ENCODE results near the gene WDR47. TPM values are rescaled to one million over a fixed set of nuclear protein-coding genes. Genes with fewer than 3 reads are reported as not detected.

WDR47 gene
- total RNA-seq, 2 donors from 2014 or later = 6.4 to 25.7 TPM

- Histone ChIP-seq H3K27ac (peak overlapping the region in 1 of 2 donors; percentile 42), H3K4me3 (no peak overlapping the region), H3K4me1 (replicated peaks) (no peaks in the 10 kb centered on the region), H3K36me3 (no peaks in the 10 kb centered on the region), H3K9me3 (no peaks in the 10 kb centered on the region), H3K27me3 (replicated peaks; ENCODE audit: insufficient read depth) (no peaks in the 10 kb centered on the region)
- TF ChIP-seq CTCF (IDR thresholded peaks at IDR 0.05) = no peak
- no peak for TF ChIP-seq POLR2A (IDR thresholded peaks at IDR 0.05)
- TF ChIP-seq POLR2AphosphoS5 (IDR thresholded peaks at IDR 0.05) = no peak
- WGBS = 95% methylated on average over 2 of the region's 2 CpGs
- intact Hi-C loops (cut with DNase I) = no loop called here
- DNase-seq (ENCODE audit: low spot score) = no peak
Measured at GRCh38 chr1:109079240-109079622, 37.3 kb upstream of the WDR47 start.

- no peak for TF ChIP-seq CTCF (IDR thresholded peaks at IDR 0.05)
- TF ChIP-seq POLR2AphosphoS5 (IDR thresholded peaks at IDR 0.05) = no peak
- no peak for TF ChIP-seq POLR2A (IDR thresholded peaks at IDR 0.05)
- 95% methylated on average over 1 of the region's 1 CpG for WGBS
- Histone ChIP-seq H3K9me3 (no peaks in the 10 kb centered on the region), H3K36me3 (no peaks in the 10 kb centered on the region), H3K27ac (no peak overlapping the region), H3K4me1 (replicated peaks) (no peaks in the 10 kb centered on the region), H3K4me3 (no peak overlapping the region), H3K27me3 (replicated peaks; ENCODE audit: insufficient read depth) (no peaks in the 10 kb centered on the region)
- intact Hi-C loops (cut with DNase I) = no loop called here
- no peak for DNase-seq (ENCODE audit: low spot score)
Measured at GRCh38 chr1:109078317-109078716, 36.4 kb upstream of the WDR47 start.

GRCh38 chr1:109075531-109076490 lies 33.9 kb upstream of the WDR47 start, which contains the start of gene TAF13:
Gene TAF13, minus strand, starts transcription at chr1:109076003. Its CDS starts 56 bp downstream, at chr1:109075947.
- Histone ChIP-seq H3K9me3 (no peaks in the 10 kb centered on the region), H3K4me3 (peak within 1 kb of the TSS; percentile 55 to 72), H3K27me3 (replicated peaks; ENCODE audit: insufficient read depth) (no peaks in the 10 kb centered on the region), H3K36me3 (no peaks in the 10 kb centered on the region), H3K27ac (peak within 1 kb of the TSS; percentile 83 to 89), H3K4me1 (replicated peaks) (no peaks in the 10 kb centered on the region)
- TF ChIP-seq CTCF (IDR thresholded peaks at IDR 0.05) = peak in 3 of 4 experiments; percentile 26 to 68 (median 61)
- peak; percentile 82 for TF ChIP-seq POLR2A (IDR thresholded peaks at IDR 0.05)
- peak; percentile 99 for TF ChIP-seq POLR2AphosphoS5 (IDR thresholded peaks at IDR 0.05)
- peak; percentile 88 for DNase-seq (ENCODE audit: low spot score)
- WGBS = 5% methylated on average over 39 of the region's 39 CpGs
- intact Hi-C loops (cut with DNase I) = no loop called here

GRCh38 chr1:109069294-109069693 lies 27.4 kb upstream of the WDR47 start:
- peaks cover 0 to 2% of the 10 kb centered on the region in 2 donors for H3K36me3 ChIP-seq
- H3K9me3 ChIP-seq = no peaks in the 10 kb centered on the region
- intact Hi-C loops (cut with DNase I) = no loop called here
- DNase-seq (ENCODE audit: low spot score) = no peak
- H3K4me1 ChIP-seq (replicated peaks) = no peaks in the 10 kb centered on the region
- no peak overlapping the region for H3K4me3 ChIP-seq
- H3K27ac ChIP-seq = no peak overlapping the region
- 86% methylated on average over 1 of the region's 1 CpG for WGBS
- no peak for TF ChIP-seq POLR2A (IDR thresholded peaks at IDR 0.05)
- no peak for TF ChIP-seq CTCF (IDR thresholded peaks at IDR 0.05)
- no peak for TF ChIP-seq POLR2AphosphoS5 (IDR thresholded peaks at IDR 0.05)
- no peaks in the 10 kb centered on the region for H3K27me3 ChIP-seq (replicated peaks; ENCODE audit: insufficient read depth)

All from prostate gland (tissue), 2 donors.